Measurements from ENCODE around the gene TPI1. TPM values are rescaled to one million over a fixed set of nuclear protein-coding genes. Genes with fewer than 3 reads are reported as not detected.

Gene TPI1
- polyA plus RNA-seq, 3 donors, result 446 to 839 (median 764) TPM

GRCh38 chr12:6866163-6866919, 990 bp upstream of the TPI1 start:
- 100% methylated on average over 2 of the region's 19 CpGs for WGBS (ENCODE audit: insufficient coverage)
- H3K27me3 Mint-ChIP-seq (ENCODE audit: low read depth in 3 of 3), result peaks cover 0 to 5% (median 3%) of the 10 kb centered on the region in 3 donors
- H3K4me1 Mint-ChIP-seq, result peaks cover 41% of the 10 kb centered on the region
- H3K36me3 ChIP-seq (replicated peaks in 1 of 2; ENCODE audit: control insufficient read depth in 1 of 2, insufficient read depth in 2 of 2, low read length in 2 of 2), result peaks cover 56 to 68% of the 10 kb centered on the region in 2 donors
- no peak for DNase-seq
- peaks cover 38% of the 10 kb centered on the region for H4K20me1 ChIP-seq (ENCODE audit: insufficient read depth, low read length)
- intact Hi-C loops (cut with micrococcal nuclease), result loop anchor here in 1 of 2 donors (5.0 kb wide), 1 partner anchor 246 kb away; no protein-coding TSS in a partner anchor
- no peaks in the 10 kb centered on the region for H3K9me3 Mint-ChIP-seq
- H3K79me2 ChIP-seq (ENCODE audit: insufficient read depth, low read length), result peaks cover 38% of the 10 kb centered on the region
- H3K27me3 ChIP-seq (ENCODE audit: control insufficient read depth in 2 of 2, insufficient read depth in 2 of 2, low read length in 2 of 2), result no peaks in the 10 kb centered on the region
- peak overlapping the region; percentile 92 for H3K4me3 Mint-ChIP-seq
- H3K9me3 ChIP-seq (replicated peaks in 1 of 2; ENCODE audit: control insufficient read depth in 1 of 2, insufficient read depth in 1 of 2, low read length in 2 of 2), result no peaks in the 10 kb centered on the region
- H3K4me3 ChIP-seq (replicated peaks in 1 of 3; ENCODE audit: low read depth in 2 of 3, low read length in 3 of 3), result peak overlapping the region; percentile 41 to 97 (median 76)
- peak overlapping the region; percentile 88 for H3K9ac ChIP-seq (ENCODE audit: insufficient read depth, low read length, poor library complexity, severe bottlenecking)
- H3K27ac ChIP-seq (ENCODE audit: low read depth in 1 of 2, low read length in 2 of 2), result peak overlapping the region; percentile 63 to 86
- H3K27ac Mint-ChIP-seq, result peak overlapping the region; percentile 64 to 95 (median 91)
- no peak for TF ChIP-seq CTCF (IDR thresholded peaks at IDR 0.05)
- H3K4me1 ChIP-seq (ENCODE audit: control insufficient read depth in 1 of 2, insufficient read depth in 2 of 2, low read length in 2 of 2), result peaks cover 26 to 43% of the 10 kb centered on the region in 2 donors
- peaks cover 62 to 78% of the 10 kb centered on the region in 2 donors for H3K36me3 Mint-ChIP-seq
- H3K4me2 ChIP-seq (replicated peaks; ENCODE audit: extremely low read depth, low read length, poor library complexity, severe bottlenecking), result peak overlapping the region; percentile 94
- peak overlapping the region; percentile 97 for H2AFZ ChIP-seq (ENCODE audit: insufficient read depth, low read depth, low read length, poor library complexity, severe bottlenecking)

DNA sequence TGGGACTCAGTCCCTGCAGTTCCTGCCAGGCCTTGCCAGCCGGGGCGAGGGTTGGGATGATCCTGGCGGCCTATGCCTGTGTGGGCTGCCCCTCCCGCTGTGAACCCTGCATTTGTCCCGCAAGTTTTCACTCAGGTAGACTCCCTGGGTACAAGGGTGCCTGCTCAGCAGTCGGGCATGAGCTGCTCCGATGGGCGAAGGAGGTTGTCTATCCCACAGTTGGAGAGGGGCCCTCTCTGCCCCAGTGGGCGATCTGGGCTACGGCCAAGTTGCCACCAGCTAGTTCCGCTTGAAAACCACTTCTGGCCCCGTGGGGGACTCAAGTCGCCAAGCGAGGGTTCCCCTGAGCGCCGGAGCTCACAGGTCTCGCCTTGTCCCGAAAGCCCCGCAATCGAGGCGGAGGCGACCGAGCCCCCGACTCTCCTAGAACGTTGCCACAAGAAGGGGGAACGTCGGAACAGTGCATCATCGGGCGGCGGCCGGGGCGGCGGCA, 365 bp upstream of the TPI1 start:
- intact Hi-C loops (cut with micrococcal nuclease), result loop anchor here in 1 of 2 donors (5.0 kb wide), 1 partner anchor 245 kb away; no protein-coding TSS in a partner anchor
- no peaks in the 10 kb centered on the region for H3K27me3 ChIP-seq (ENCODE audit: control insufficient read depth in 2 of 2, insufficient read depth in 2 of 2, low read length in 2 of 2)
- Mint-ChIP-seq H3K9me3 (no peaks in the 10 kb centered on the region), H3K27ac (peak overlapping the region; percentile 82 to 95 (median 92)), H3K27me3 (ENCODE audit: low read depth in 3 of 3) (peaks cover 0 to 5% (median 3%) of the 10 kb centered on the region in 3 donors), H3K36me3 (peaks cover 57 to 72% of the 10 kb centered on the region in 2 donors), H3K4me3 (peak overlapping the region; percentile 92), H3K4me1 (peaks cover 48% of the 10 kb centered on the region)
- peak overlapping the region; percentile 94 for H3K4me2 ChIP-seq (replicated peaks; ENCODE audit: extremely low read depth, low read length, poor library complexity, severe bottlenecking)
- H4K20me1 ChIP-seq (ENCODE audit: insufficient read depth, low read length), result peaks cover 44% of the 10 kb centered on the region
- H3K79me2 ChIP-seq (ENCODE audit: insufficient read depth, low read length), result peaks cover 44% of the 10 kb centered on the region
- H2AFZ ChIP-seq (ENCODE audit: insufficient read depth, low read depth, low read length, poor library complexity, severe bottlenecking), result peak overlapping the region; percentile 97
- peak overlapping the region; percentile 41 to 97 (median 76) for H3K4me3 ChIP-seq (replicated peaks in 1 of 3; ENCODE audit: low read depth in 2 of 3, low read length in 3 of 3)
- H3K9ac ChIP-seq (ENCODE audit: insufficient read depth, low read length, poor library complexity, severe bottlenecking), result peak overlapping the region; percentile 88
- under 1% methylated on average over 29 of the region's 33 CpGs for WGBS (ENCODE audit: insufficient coverage)
- TF ChIP-seq CTCF (IDR thresholded peaks at IDR 0.05), result no peak
- no peak for DNase-seq
- no peaks in the 10 kb centered on the region for H3K9me3 ChIP-seq (replicated peaks in 1 of 2; ENCODE audit: control insufficient read depth in 1 of 2, insufficient read depth in 1 of 2, low read length in 2 of 2)
- H3K36me3 ChIP-seq (replicated peaks in 1 of 2; ENCODE audit: control insufficient read depth in 1 of 2, insufficient read depth in 2 of 2, low read length in 2 of 2), result peaks cover 50 to 64% of the 10 kb centered on the region in 2 donors
- peaks cover 32 to 49% of the 10 kb centered on the region in 2 donors for H3K4me1 ChIP-seq (ENCODE audit: control insufficient read depth in 1 of 2, insufficient read depth in 2 of 2, low read length in 2 of 2)
- peak overlapping the region; percentile 63 to 86 for H3K27ac ChIP-seq (ENCODE audit: low read depth in 1 of 2, low read length in 2 of 2)

Data from CD14-positive monocyte (primary cell).